Measurements from ENCODE around the gene SFXN1. TPM values are rescaled to one million over a fixed set of nuclear protein-coding genes. Genes with fewer than 3 reads are reported as not detected.
A peak's percentile ranks its signal among the peaks of the same experiment; 100 is the strongest.

SFXN1 gene
- total and polyA plus RNA-seq, 2 of the 4 experiments (the other 2 are of a cell fraction): 131 to 410 TPM

- no peak overlapping the region for H3K9ac ChIP-seq (ENCODE audit: low read depth, low read length)
- H3K36me3 ChIP-seq (ENCODE audit: control insufficient read depth, insufficient read depth, low read length): no peaks in the 10 kb centered on the region
- H3K4me1 ChIP-seq (ENCODE audit: control insufficient read depth, insufficient read depth, low read length): no peaks in the 10 kb centered on the region; the same call in 1 of the 2 replicates
- H4K91ac ChIP-seq (ENCODE audit: insufficient read depth, low read depth, low read length): no peak overlapping the region
- intact Hi-C loops (cut with micrococcal nuclease) (loop anchor here (1.0 to 5.0 kb wide), 5 partner anchors 96 to 494 kb away; no protein-coding TSS in a partner anchor), dilution Hi-C loops (cut with HindIII; ENCODE audit: low sequenced_read_pairs, unreplicated experiment) (no loop called here), in situ Hi-C loops (cut with MboI; ENCODE audit: low sequenced_read_pairs) (loop anchor here (5.0 kb wide), 1 partner anchor 493 kb away; no protein-coding TSS in a partner anchor)
- no peak overlapping the region for H3K4me3 ChIP-seq (ENCODE audit: insufficient read depth, low read depth, low read length)
- CTCF ChIA-PET: no interaction called here
- no peak overlapping the region for H2AK9ac ChIP-seq (replicated peaks; ENCODE audit: low read depth, low read length, poor library complexity)
- no peak overlapping the region for H3K56ac ChIP-seq (ENCODE audit: extremely low read depth, insufficient read depth, low read length)
- no TSS peak for BruUV-seq (replicated peaks)
- no peaks in the 10 kb centered on the region for H3K79me1 ChIP-seq (ENCODE audit: low read depth in 1 of 2, low read length in 2 of 2)
- no peak overlapping the region for H2BK15ac ChIP-seq (ENCODE audit: low read depth, low read length)
- H3K23ac ChIP-seq (ENCODE audit: low read depth, low read length): no peak overlapping the region
- H2BK120ac ChIP-seq (ENCODE audit: low read depth, low read length): no peak overlapping the region
- H3K4me2 ChIP-seq (ENCODE audit: low read depth, low read length): peak overlapping the region; percentile 80; the same call in 1 of the 2 replicates
- H4K8ac ChIP-seq (ENCODE audit: low read depth in 2 of 2, low read length in 2 of 2): no peak overlapping the region
- H3K14ac ChIP-seq (replicated peaks; ENCODE audit: low read depth, low read length): no peak overlapping the region
- POLR2A ChIA-PET (ENCODE audit: unreplicated experiment): no interaction called here
- H3K4ac ChIP-seq (ENCODE audit: low read depth, low read length): no peak overlapping the region
- H2AK5ac ChIP-seq (ENCODE audit: low read depth, low read length): no peak overlapping the region
- 31% methylated on average over 22 of the region's 37 CpGs; no CpG with 5 or more reads in 1 of the 2 experiments for WGBS, 2 experiments (ENCODE audit: extremely low coverage in 2 of 2, insufficient read length in 1 of 2)
- TF ChIP-seq MXI1 (IDR thresholded peaks at IDR 0.05; ENCODE audit: borderline replicate concordance, low read depth, low read length) (no peak), RAD21 (IDR thresholded peaks at IDR 0.05; ENCODE audit: low read length) (no peak), RCOR1 (IDR thresholded peaks at IDR 0.05; ENCODE audit: insufficient replicate concordance, low read length) (no peak), USF2 (IDR thresholded peaks at IDR 0.05; ENCODE audit: low read depth, low read length) (no peak), RFX5 (IDR thresholded peaks at IDR 0.05; ENCODE audit: low read depth, low read length) (no peak), CTCF (conservative IDR thresholded peaks at IDR 0.05; ENCODE audit: low read depth, low read length) (no peak), ELK1 (IDR thresholded peaks at IDR 0.05; ENCODE audit: borderline replicate concordance, low read depth, low read length) (no peak), MAFK (IDR thresholded peaks at IDR 0.05; ENCODE audit: low read depth, low read length) (no peak), NFE2L2 (IDR thresholded peaks at IDR 0.05; ENCODE audit: low read depth, low read length) (no peak), POLR2A (IDR thresholded peaks at IDR 0.05; ENCODE audit: low read depth, low read length) (no peak), CEBPB (IDR thresholded peaks at IDR 0.05; ENCODE audit: low read depth, low read length) (no peak), BHLHE40 (IDR thresholded peaks at IDR 0.05; ENCODE audit: low read depth, low read length) (no peak), CHD1 (IDR thresholded peaks at IDR 0.05; ENCODE audit: low read depth, low read length) (no peak)
- no peak overlapping the region for H2BK20ac ChIP-seq (ENCODE audit: low read depth, low read length)
- no peaks in the 10 kb centered on the region for H3K9me1 ChIP-seq (ENCODE audit: insufficient read depth, low read length)
- ATAC-seq (ENCODE audit: low read depth): no peak
- no peak overlapping the region for H3K27ac ChIP-seq (ENCODE audit: insufficient read depth, low read length)
- no peak for DNase-seq
- no peaks in the 10 kb centered on the region for H3K9me3 ChIP-seq (ENCODE audit: control insufficient read depth, insufficient read depth, low read length)
- H3K27me3 ChIP-seq (ENCODE audit: control insufficient read depth, insufficient read depth, low read length): peaks cover 13% of the 10 kb centered on the region
- no peak overlapping the region for H2BK5ac ChIP-seq (ENCODE audit: low read depth, low read length, poor library complexity, severe bottlenecking)
- H3K18ac ChIP-seq (ENCODE audit: low read depth, low read length): no peak overlapping the region
- no peaks in the 10 kb centered on the region for H4K20me1 ChIP-seq (ENCODE audit: insufficient read depth, low read length)
- H4K5ac ChIP-seq (ENCODE audit: low read depth, low read length): no peak overlapping the region
- H2AFZ ChIP-seq (replicated peaks; ENCODE audit: low read length, poor library complexity): peak overlapping the region; percentile 7
Measured at GRCh38 chr5:175444905-175445456, 33.4 kb upstream of the SFXN1 start.
